T-helper 1 cell treated with Interleukin-12 subunit alpha and Interleukin-12 subunit beta and Interleukin-4 antibody, amounts not matched to agents 30 ng/mL and 1 ng/mL, for 36 hours (primary cell): ENCODE data around the gene IFIT1. TPM values are rescaled to one million over a fixed set of nuclear protein-coding genes. Genes with fewer than 3 reads are reported as not detected.
"Not testable (repeated sequence)": the region's sequence is repeated elsewhere in the genome, so short reads cannot be mapped to it uniquely, and the experiment has no call there.

Experiments
- intact Hi-C: fragments of 100-400 bp; cut with micrococcal nuclease; formaldehyde crosslinking; loops from one replicate; pipeline ENCODE4 v1.15.1; 2024
- total RNA-seq: library from RNA; stranded (reverse); gene quantifications from 2 replicates; pipeline ENCODE4 v1.2.3, GENCODE V29; 2022

The IFIT1 gene
- total RNA-seq, 1 donor from 2014 or later: 9.8 TPM

DNA sequence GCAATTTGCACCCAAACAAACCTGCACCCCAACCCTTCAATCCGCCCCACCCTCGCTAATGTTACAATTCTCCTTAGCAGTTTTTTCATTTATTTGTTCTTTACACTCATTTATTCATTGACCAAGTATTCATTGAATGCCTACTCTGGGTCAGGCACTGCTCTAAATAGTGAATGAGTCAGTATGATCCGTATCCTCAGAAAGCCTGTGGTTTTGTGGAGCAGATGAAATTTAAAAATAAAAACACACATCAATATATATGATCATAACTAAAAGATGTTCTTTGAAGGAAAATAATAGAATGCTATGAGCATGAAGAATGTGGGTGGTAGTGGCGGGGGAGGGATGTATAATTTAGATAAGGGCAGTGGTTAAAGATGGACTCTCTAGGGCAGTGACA, 35.2 kb downstream of the IFIT1 start:
- intact Hi-C loops: loop anchor here (5.0 kb wide), 1 partner anchor 710 kb away; no protein-coding TSS in a partner anchor

DNA sequence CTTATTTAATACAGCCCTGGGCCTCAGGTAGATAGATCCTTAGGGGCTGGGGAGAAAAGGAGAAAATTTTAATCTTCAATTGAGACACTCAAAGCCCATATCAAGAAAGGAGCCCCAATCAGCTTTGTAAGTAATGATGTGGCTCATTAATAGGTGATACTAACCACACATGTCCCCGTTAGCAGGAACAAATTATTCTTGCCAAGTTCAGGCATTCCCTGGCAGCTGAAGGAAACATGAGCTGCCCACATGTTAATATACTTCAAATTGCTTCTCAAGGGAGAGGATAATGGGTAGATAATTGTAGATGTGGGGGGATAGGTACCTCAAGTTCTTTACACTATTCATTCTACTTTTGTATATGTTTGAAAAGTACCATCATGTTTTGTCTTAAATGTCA, 36.5 kb downstream of the IFIT1 start:
- intact Hi-C loops: loop anchor here (5.0 kb wide), 1 partner anchor 708 kb away; no protein-coding TSS in a partner anchor

DNA sequence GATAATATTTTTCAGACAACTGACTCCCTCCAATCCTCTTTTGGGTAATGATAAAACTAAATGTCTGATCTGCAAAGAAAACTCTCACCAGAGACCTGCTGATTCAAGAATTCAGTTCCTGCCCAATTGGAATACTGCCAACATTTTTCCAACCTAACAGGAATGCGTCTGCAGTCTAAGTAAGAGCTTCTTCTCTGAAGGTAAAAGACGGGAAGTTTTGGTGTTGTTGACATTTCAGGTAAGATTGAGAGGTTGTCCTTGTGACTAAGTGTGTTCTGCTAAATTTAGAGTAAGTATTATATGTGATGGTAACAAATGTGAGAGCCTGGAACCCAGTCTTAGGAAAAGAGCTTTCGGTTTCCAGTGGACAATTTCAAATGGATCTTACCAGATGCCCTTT, 39.6 kb downstream of the IFIT1 start:
- intact Hi-C loops: no loop called here

DNA sequence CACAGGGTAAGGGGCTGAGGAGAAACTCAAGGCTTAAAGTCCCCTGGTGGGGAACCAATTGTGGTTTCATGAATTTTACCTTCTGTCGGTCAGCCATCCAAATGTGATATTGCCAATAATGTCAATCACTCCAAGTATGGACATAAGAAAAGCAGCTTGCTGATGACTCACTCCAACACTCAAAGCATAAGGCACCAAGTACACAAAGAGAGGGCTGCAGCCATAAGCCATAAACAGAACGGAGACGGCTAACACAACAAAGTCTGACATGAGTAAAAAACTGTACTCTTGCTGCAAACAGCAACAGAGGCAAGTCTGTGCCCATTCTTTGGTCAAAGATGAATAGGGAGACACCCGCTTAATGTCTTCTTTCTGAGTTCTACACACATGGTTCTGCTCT, 46.1 kb downstream of the IFIT1 start:
- intact Hi-C loops: no loop called here

DNA sequence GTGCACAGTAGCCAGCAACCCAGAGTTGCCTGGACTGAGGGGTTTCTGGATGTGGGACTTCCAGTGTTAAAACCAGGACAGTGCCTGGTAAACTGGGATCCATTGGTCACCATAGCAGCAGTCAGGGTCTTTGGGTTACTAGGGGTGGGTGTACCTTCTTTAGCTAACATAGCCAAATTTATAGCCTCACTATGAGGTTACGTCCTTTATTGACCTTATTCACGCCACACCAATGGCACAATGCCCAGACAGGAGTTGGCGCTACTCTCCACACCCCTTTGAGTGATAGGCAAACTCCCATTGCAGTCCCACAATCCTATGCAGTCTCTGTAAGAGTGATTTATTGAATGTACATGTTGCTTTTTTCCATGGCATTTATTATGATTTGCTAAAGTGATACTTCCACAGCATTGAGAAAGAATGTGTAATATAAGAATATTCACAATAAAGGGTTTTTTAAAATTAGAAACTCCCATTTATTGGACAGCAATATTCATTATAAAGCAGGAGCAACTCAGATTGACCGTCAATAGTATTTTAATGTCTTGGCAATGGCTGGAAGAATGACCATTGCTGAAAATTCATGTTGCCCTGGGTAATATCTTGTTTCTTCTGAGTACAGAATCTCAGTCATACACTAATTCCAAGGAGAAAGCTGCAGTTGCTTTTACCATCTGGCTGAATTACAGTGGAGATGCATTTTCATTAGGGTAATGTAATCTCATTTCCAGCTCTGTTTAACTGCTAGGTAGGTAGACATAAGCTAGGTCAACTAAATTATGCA, 48.0 kb downstream of the IFIT1 start:
- intact Hi-C loops: no loop called here

DNA sequence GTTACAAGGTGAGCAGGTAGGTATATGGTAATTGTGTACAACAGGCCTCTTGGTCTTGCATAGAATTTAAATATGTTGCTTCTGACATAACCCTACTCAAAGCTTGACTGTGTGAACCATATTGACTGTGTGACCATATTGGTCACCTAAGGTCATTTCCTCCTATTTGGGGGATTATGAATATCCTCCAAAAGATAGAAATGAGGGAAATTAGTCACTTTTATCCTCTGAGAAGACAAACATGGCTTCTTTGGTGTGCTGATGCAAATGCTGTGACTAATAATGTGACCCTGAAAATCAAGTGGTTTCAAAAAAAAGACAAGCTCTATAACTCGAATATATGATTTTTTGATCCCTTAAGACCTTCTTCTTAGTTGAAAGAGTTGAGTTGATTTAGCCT, 49.9 kb downstream of the IFIT1 start:
- intact Hi-C loops: no loop called here

DNA sequence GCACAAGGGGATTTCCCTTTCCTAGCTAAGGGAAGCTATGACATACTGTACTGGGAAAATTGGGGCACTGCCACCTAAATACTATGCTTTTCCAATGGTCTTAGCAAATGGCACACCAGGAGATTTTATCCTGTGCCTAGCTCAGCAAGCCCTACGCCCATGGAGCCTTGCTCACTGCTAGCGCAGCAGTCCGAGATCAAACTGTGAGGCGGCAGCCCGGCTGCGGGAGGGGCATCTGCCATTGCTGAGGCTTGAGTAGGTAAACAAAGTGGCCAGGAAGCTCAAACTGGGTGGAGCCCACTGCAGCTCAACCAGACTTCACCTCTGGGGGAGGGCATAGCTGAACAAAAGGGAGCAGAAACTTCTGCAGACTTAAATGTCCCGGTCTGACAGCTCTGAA, 52.4 kb downstream of the IFIT1 start:
- intact Hi-C loops: not testable (repeated sequence)

DNA sequence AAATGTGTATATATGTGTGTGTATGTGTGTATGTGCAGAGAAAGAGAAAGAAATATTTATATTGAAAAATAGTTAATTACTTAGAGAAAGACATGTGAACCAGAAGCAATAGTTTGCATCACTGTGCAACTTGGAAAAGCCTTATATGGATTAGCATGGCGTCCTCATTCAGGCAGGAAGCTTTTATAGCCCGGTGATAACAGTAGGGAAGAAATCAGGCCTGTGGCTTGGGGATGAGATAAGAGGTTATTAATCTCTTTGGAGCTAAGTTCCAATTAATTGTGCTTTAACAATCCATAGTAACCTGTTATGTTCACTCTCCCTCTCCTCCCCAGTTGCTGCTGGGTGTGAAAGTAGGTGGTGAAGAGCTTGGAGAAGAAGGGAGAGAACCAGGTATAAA, 58.5 kb downstream of the IFIT1 start:
- intact Hi-C loops: no loop called here

DNA sequence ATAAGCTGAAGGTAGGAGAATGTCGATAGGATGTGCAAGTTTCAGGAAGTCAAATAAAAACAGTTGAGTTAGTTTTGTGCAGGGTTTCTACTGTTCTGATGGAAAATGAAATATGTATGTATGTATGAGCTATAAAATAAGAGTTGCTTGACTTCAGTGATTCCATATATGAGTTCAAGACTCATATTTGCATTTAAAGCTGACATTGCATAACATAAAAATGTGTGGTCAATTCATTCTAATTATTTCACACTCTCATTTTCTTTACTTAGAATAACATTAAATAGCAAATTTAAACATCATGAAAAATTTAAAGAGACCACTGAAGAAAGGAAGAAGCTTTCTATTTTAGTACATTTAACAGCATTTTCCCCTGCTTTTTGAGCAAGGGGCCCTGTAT, 59.8 kb downstream of the IFIT1 start:
- intact Hi-C loops: no loop called here

DNA sequence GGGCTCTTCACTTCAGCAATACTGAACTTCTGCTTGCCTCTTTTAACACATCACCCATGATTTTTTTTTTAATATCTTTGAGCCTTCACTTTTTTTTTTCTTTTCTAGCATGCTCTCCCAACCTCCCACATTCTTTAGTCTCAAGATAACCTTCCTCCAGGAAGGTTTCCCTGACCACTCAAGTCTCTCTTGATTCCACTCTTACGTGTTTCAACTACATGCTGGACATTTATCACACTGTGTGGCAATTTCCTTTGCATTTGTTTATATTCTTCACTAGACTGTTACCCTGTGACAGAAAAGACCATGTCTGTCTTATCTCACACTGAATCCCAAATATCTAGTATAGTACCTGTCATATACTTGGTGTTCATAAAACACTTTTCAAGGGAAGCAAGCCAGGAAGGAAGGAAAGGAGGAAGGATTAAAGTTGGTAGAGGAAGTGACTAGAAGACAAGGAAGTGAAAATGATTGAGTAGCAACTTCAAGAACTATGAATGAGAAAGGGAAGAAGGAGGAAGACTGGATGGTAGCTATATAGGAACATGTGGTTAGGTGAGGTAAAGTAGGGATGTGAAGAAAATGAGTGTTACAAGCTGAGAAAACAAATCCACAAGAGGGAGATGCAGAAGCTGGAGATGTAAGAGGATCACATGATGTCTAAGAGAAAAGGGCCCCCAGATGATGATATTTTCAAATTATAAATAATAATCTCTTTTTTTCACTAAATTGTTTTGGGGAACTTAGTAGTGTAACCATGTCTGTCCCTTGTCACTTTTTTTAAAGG, 62.3 kb downstream of the IFIT1 start:
- intact Hi-C loops: no loop called here

Other genes starting within 250 kb of the IFIT1 start
- gene CH25H, start 185.3 kb upstream of the IFIT1 start, total RNA-seq: not detected in 2 replicates
- 13.0 and 14.6 TPM in 2 replicates for gene LIPA, start 140.8 kb upstream of the IFIT1 start, total RNA-seq
- 2.4 and 2.5 TPM in 2 replicates for gene IFIT2, start 90.6 kb upstream of the IFIT1 start, total RNA-seq
- 11.2 and 11.4 TPM in 2 replicates for gene IFIT3, start 64.6 kb upstream of the IFIT1 start, total RNA-seq
- not detected in 2 replicates for gene IFIT1B, start 14.6 kb upstream of the IFIT1 start, total RNA-seq
- gene IFIT5, start 21.9 kb downstream of the IFIT1 start, total RNA-seq: 31.6 and 32.1 TPM in 2 replicates
- gene SLC16A12, start 143.0 kb downstream of the IFIT1 start, total RNA-seq: not detected in 2 replicates